Measurements from ENCODE around the gene L3MBTL2.

L3MBTL2 gene

GRCh38 chr22:41204992-41205900, at the start of gene L3MBTL2:
Gene L3MBTL2 (plus strand): TSS chr22:41205312. CDS start chr22:41205363, 51 bp downstream.
- peak within 1 kb of the TSS; percentile 88 for H3K4me2 ChIP-seq
- peaks cover 4% of the 10 kb centered on the region for H3K4me1 ChIP-seq (ENCODE audit: low read depth, poor library complexity, severe bottlenecking)
- H2AFZ ChIP-seq (ENCODE audit: low read depth): peak within 1 kb of the TSS; percentile 75; the same call in 1 of the 2 replicates
- H3K9ac ChIP-seq: peak within 1 kb of the TSS; percentile 89
- no peak within 1 kb of the TSS for H3K4me3 ChIP-seq (IDR thresholded peaks at IDR 0.05; ENCODE audit: insufficient read depth, low read depth, low read length)
- no peaks in the 10 kb centered on the region for H4K20me1 ChIP-seq (ENCODE audit: insufficient read depth)
- no peak for TF ChIP-seq CTCF (conservative IDR thresholded peaks at IDR 0.05; ENCODE audit: low read depth, low read length)
- peak within 1 kb of the TSS; percentile 79 for H3K27ac ChIP-seq
- peaks cover 12% of the 10 kb centered on the region for H3K27me3 ChIP-seq (ENCODE audit: insufficient read depth, low read depth)
- peaks cover 20% of the 10 kb centered on the region for H3K79me2 ChIP-seq (ENCODE audit: insufficient read depth, low read depth)
- no peaks in the 10 kb centered on the region for H3K36me3 ChIP-seq (ENCODE audit: insufficient read depth)

- no peak for TF ChIP-seq CTCF (conservative IDR thresholded peaks at IDR 0.05; ENCODE audit: low read depth, low read length)
- no peaks in the 10 kb centered on the region for H3K79me2 ChIP-seq (ENCODE audit: insufficient read depth, low read depth)
- no peaks in the 10 kb centered on the region for H3K4me1 ChIP-seq (ENCODE audit: low read depth, poor library complexity, severe bottlenecking)
- no peaks in the 10 kb centered on the region for H3K27me3 ChIP-seq (ENCODE audit: insufficient read depth, low read depth)
- no peak overlapping the region for H3K4me3 ChIP-seq (IDR thresholded peaks at IDR 0.05; ENCODE audit: insufficient read depth, low read depth, low read length)
- H3K27ac ChIP-seq: no peak overlapping the region
- H3K9ac ChIP-seq: no peak overlapping the region
- H3K4me2 ChIP-seq: no peak overlapping the region
- no peaks in the 10 kb centered on the region for H4K20me1 ChIP-seq (ENCODE audit: insufficient read depth)
- H2AFZ ChIP-seq (ENCODE audit: low read depth): no peak overlapping the region
- peaks cover 28% of the 10 kb centered on the region; the same call in 1 of the 2 replicates for H3K36me3 ChIP-seq (ENCODE audit: insufficient read depth)
Observed at GRCh38 chr22:41157083-41157482, 48.0 kb upstream of the L3MBTL2 start.

- Histone ChIP-seq H4K20me1 (ENCODE audit: insufficient read depth) (peaks cover 4% of the 10 kb centered on the region; the same call in 1 of the 2 replicates), H3K4me2 (no peak overlapping the region), H3K27ac (no peak overlapping the region), H3K9ac (no peak overlapping the region), H3K79me2 (ENCODE audit: insufficient read depth, low read depth) (no peaks in the 10 kb centered on the region; the same call in 1 of the 2 replicates), H3K4me1 (ENCODE audit: low read depth, poor library complexity, severe bottlenecking) (no peaks in the 10 kb centered on the region), H3K4me3 (IDR thresholded peaks at IDR 0.05; ENCODE audit: insufficient read depth, low read depth, low read length) (no peak overlapping the region), H3K27me3 (ENCODE audit: insufficient read depth, low read depth) (no peaks in the 10 kb centered on the region), H3K36me3 (ENCODE audit: insufficient read depth) (peaks cover 26% of the 10 kb centered on the region; the same call in 1 of the 2 replicates), H2AFZ (ENCODE audit: low read depth) (no peak overlapping the region)
- no peak for TF ChIP-seq CTCF (conservative IDR thresholded peaks at IDR 0.05; ENCODE audit: low read depth, low read length)
Observed at GRCh38 chr22:41169157-41169556, 36.0 kb upstream of the L3MBTL2 start.

- no peak overlapping the region for H3K4me2 ChIP-seq
- no peak for TF ChIP-seq CTCF (conservative IDR thresholded peaks at IDR 0.05; ENCODE audit: low read depth, low read length)
- no peaks in the 10 kb centered on the region for H3K4me1 ChIP-seq (ENCODE audit: low read depth, poor library complexity, severe bottlenecking)
- H3K27me3 ChIP-seq (ENCODE audit: insufficient read depth, low read depth): no peaks in the 10 kb centered on the region
- H3K79me2 ChIP-seq (ENCODE audit: insufficient read depth, low read depth): no peaks in the 10 kb centered on the region; the same call in 1 of the 2 replicates
- peaks cover 30% of the 10 kb centered on the region; the same call in 1 of the 2 replicates for H3K36me3 ChIP-seq (ENCODE audit: insufficient read depth)
- H3K27ac ChIP-seq: no peak overlapping the region
- no peak overlapping the region for H3K4me3 ChIP-seq (IDR thresholded peaks at IDR 0.05; ENCODE audit: insufficient read depth, low read depth, low read length)
- H2AFZ ChIP-seq (ENCODE audit: low read depth): no peak overlapping the region
- no peak overlapping the region for H3K9ac ChIP-seq
- no peaks in the 10 kb centered on the region for H4K20me1 ChIP-seq (ENCODE audit: insufficient read depth)
Observed at GRCh38 chr22:41171996-41172395, 33.1 kb upstream of the L3MBTL2 start.

Measured in KMS-11 (cell line).